ENCODE data around the gene C3orf20.

Gene C3orf20

DNA sequence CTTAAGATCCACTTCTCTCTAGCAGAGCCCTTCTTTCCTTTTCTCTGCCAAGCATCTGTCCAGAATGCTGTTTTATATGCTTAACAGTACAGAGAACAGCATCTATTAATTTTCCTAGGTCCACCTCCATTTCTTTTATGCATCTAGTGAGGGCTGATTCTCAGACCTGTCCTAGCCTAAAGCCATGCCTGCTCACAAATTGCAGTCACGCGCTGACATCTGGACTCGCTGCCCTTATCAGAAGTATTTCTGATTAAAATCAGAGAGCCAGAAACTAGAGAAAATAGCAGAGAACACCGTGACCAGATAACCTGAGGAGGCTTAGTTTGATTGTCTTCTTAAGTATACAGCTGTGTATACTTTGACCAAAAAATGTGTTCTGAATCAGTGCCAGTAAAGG is 1.9 kb downstream of the C3orf20 start:
- ChIA-PET CTCF (interaction anchor here (0.7 kb wide), 1 partner anchor 13 kb away, joined by 3 read pairs; no protein-coding TSS in a partner anchor), POLR2A (no interaction called here)
- no peak for DNase-seq (ENCODE audit: extremely low spot score)
- no peak for TF ChIP-seq FOXM1 (IDR thresholded peaks at IDR 0.05; ENCODE audit: borderline replicate concordance)
- no peak for TF ChIP-seq HDGF (IDR thresholded peaks at IDR 0.05; ENCODE audit: borderline replicate concordance)
- no peak for TF ChIP-seq PKNOX1 (IDR thresholded peaks at IDR 0.05)
- no peak for TF ChIP-seq BHLHE40 (IDR thresholded peaks at IDR 0.05; ENCODE audit: borderline replicate concordance)
- TF ChIP-seq TARDBP (IDR thresholded peaks at IDR 0.05) = no peak
- TF ChIP-seq NFRKB (IDR thresholded peaks at IDR 0.05) = no peak
- no peak for TF ChIP-seq LEF1 (IDR thresholded peaks at IDR 0.05; ENCODE audit: borderline replicate concordance)
- no peak for TF ChIP-seq CTBP1 (IDR thresholded peaks at IDR 0.05; ENCODE audit: borderline replicate concordance)
- no peak for TF ChIP-seq ARNT (IDR thresholded peaks at IDR 0.05)
- TF ChIP-seq FOXA1 (IDR thresholded peaks at IDR 0.05) = no peak
- no peak for TF ChIP-seq ZNF384 (IDR thresholded peaks at IDR 0.05)
- TF ChIP-seq ELF4 (IDR thresholded peaks at IDR 0.05) = no peak
- no peak for TF ChIP-seq FOXK2 (IDR thresholded peaks at IDR 0.05)
- TF ChIP-seq SUZ12 (IDR thresholded peaks at IDR 0.05) = no peak
- no peak for TF ChIP-seq SP1 (IDR thresholded peaks at IDR 0.05)

DNA sequence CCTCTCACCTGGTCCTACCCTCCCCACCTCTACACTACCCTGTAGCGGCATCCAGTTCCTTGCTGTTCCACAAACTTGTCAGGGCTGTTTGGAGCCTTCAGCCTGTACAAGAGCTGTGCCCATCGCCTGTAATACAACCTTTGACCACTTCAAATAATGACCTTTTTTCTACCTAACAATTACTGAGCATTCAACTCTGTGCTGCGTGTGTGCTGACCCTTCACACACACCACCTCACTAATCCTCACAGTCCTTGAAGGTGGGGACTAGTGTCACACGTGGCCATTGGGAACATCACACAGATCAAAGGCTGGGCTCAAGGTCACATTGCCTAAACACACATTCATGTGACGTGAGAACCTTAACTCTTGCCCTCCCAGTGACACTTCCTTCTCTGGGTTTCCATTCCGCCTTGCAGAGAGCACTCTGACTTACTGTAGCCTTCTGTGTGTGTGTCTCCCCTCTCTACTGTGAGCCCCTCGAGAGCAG is 3.1 kb downstream of the C3orf20 start:
- no peak for DNase-seq (ENCODE audit: extremely low spot score)
- ChIA-PET CTCF (no interaction called here), POLR2A (no interaction called here)
- TF ChIP-seq ELF4 (IDR thresholded peaks at IDR 0.05) (no peak), ARNT (IDR thresholded peaks at IDR 0.05) (no peak), HDGF (IDR thresholded peaks at IDR 0.05; ENCODE audit: borderline replicate concordance) (no peak), NFRKB (IDR thresholded peaks at IDR 0.05) (no peak), CTBP1 (IDR thresholded peaks at IDR 0.05; ENCODE audit: borderline replicate concordance) (no peak), FOXK2 (IDR thresholded peaks at IDR 0.05) (no peak), L3MBTL2 (conservative IDR thresholded peaks at IDR 0.05) (no peak), SUZ12 (IDR thresholded peaks at IDR 0.05) (no peak), PKNOX1 (IDR thresholded peaks at IDR 0.05) (no peak), FOXA1 (IDR thresholded peaks at IDR 0.05) (no peak)

- CTCF ChIA-PET = no interaction called here
Measured at GRCh38 chr3:14680115-14680514, 5.2 kb downstream of the C3orf20 start.

GRCh38 chr3:14680716-14681115 is 5.8 kb downstream of the C3orf20 start:
- POLR2A ChIA-PET = no interaction called here
- CTCF ChIA-PET = no interaction called here
- TF ChIP-seq ARNT (IDR thresholded peaks at IDR 0.05) = no peak
- no peak for TF ChIP-seq TARDBP (IDR thresholded peaks at IDR 0.05)
- DNase-seq (ENCODE audit: extremely low spot score) = no peak

More at GRCh38 chr3:14680115-14680514, 5.2 kb downstream of the C3orf20 start:
- TF ChIP-seq ELF4 (IDR thresholded peaks at IDR 0.05) (no peak), PKNOX1 (IDR thresholded peaks at IDR 0.05) (no peak)
- POLR2A ChIA-PET = no interaction called here
- no peak for DNase-seq (ENCODE audit: extremely low spot score)

DNA sequence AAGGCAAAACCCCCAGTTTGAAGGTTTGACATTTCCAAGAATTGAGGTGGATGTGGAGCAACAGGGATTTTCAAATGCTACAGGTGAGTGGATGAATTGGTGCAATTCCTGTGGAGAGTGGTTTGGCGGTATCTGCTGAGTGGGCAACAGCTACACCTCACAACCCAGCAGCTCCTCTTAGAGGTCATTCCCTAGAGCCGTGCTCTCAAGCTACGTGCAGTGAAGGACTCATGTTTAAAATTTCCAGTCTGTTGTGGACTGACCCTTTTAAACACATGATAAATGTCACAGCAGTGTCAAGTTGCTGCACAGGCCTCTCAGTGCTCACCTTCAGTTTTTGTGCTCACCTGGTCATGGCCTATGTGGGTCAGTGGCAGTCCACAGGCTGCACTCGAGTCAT is 9.5 kb downstream of the C3orf20 start:
- no peak for DNase-seq (ENCODE audit: extremely low spot score)
- CTCF ChIA-PET = no interaction called here
- POLR2A ChIA-PET = no interaction called here
- TF ChIP-seq SP1 (IDR thresholded peaks at IDR 0.05) (no peak), LEF1 (IDR thresholded peaks at IDR 0.05; ENCODE audit: borderline replicate concordance) (no peak), FOXK2 (IDR thresholded peaks at IDR 0.05) (no peak), ZNF384 (IDR thresholded peaks at IDR 0.05) (no peak), FOXA1 (IDR thresholded peaks at IDR 0.05) (no peak), PKNOX1 (IDR thresholded peaks at IDR 0.05) (no peak), ELF4 (IDR thresholded peaks at IDR 0.05) (no peak), ARNT (IDR thresholded peaks at IDR 0.05) (no peak), NFRKB (IDR thresholded peaks at IDR 0.05) (no peak), L3MBTL2 (conservative IDR thresholded peaks at IDR 0.05) (no peak), BHLHE40 (IDR thresholded peaks at IDR 0.05; ENCODE audit: borderline replicate concordance) (no peak), HDGF (IDR thresholded peaks at IDR 0.05; ENCODE audit: borderline replicate concordance) (no peak), FOXM1 (IDR thresholded peaks at IDR 0.05; ENCODE audit: borderline replicate concordance) (no peak), TARDBP (IDR thresholded peaks at IDR 0.05) (no peak), SUZ12 (IDR thresholded peaks at IDR 0.05) (no peak), CTBP1 (IDR thresholded peaks at IDR 0.05; ENCODE audit: borderline replicate concordance) (no peak)

- no peak for DNase-seq (ENCODE audit: extremely low spot score)
- ChIA-PET CTCF (no interaction called here), POLR2A (no interaction called here)
- TF ChIP-seq FOXK2 (IDR thresholded peaks at IDR 0.05) = no peak
- TF ChIP-seq ELF4 (IDR thresholded peaks at IDR 0.05) = no peak
- no peak for TF ChIP-seq SUZ12 (IDR thresholded peaks at IDR 0.05)
- no peak for TF ChIP-seq L3MBTL2 (conservative IDR thresholded peaks at IDR 0.05)
- TF ChIP-seq CTBP1 (IDR thresholded peaks at IDR 0.05; ENCODE audit: borderline replicate concordance) = no peak
- TF ChIP-seq FOXA1 (IDR thresholded peaks at IDR 0.05) = no peak
- TF ChIP-seq SP1 (IDR thresholded peaks at IDR 0.05) = no peak
- TF ChIP-seq FOXM1 (IDR thresholded peaks at IDR 0.05; ENCODE audit: borderline replicate concordance) = no peak
- TF ChIP-seq TARDBP (IDR thresholded peaks at IDR 0.05) = no peak
- no peak for TF ChIP-seq BHLHE40 (IDR thresholded peaks at IDR 0.05; ENCODE audit: borderline replicate concordance)
- no peak for TF ChIP-seq ZNF384 (IDR thresholded peaks at IDR 0.05)
Measured at GRCh38 chr3:14685179-14685578, 10.2 kb downstream of the C3orf20 start.
